Liver (tissue), 9 donors: ENCODE results near the gene VSIG10L. TPM values are rescaled to one million over a fixed set of nuclear protein-coding genes. Genes with fewer than 3 reads are reported as not detected.

Experiments used
- DNase-seq: peaks from one replicate; pipeline ENCODE4 v3.0.0-alpha.2; 2017; ENCODE audit warnings: low spot score
- H3K27ac ChIP-seq, 2 donors: one replicate each; pipeline ENCODE4 v1.7.0; 2013; ENCODE audit warnings: inconsistent platforms in 2 of 2, low read length in 2 of 2, control low read depth in 1 of 2, low read depth in 1 of 2, mild to moderate bottlenecking in 1 of 2
- H3K27me3 ChIP-seq, 4 donors: one replicate each; pipeline versions ENCODE4 v1.6.1 to v1.7.0; 2013; ENCODE audit warnings: low read length in 3 of 4, inconsistent platforms in 1 of 4, mild to moderate bottlenecking in 1 of 4, moderate library complexity in 1 of 4; ENCODE audit not compliant: control insufficient read depth in 4 of 4, insufficient read depth in 4 of 4
- H3K36me3 ChIP-seq, 4 donors: one replicate each; pipeline versions ENCODE4 v1.6.1 to v1.7.0; 2013; ENCODE audit warnings: low read length in 3 of 4, mild to moderate bottlenecking in 3 of 4, low read depth in 1 of 4, moderate library complexity in 1 of 4; ENCODE audit not compliant: control insufficient read depth in 4 of 4, insufficient read depth in 3 of 4
- H3K4me1 ChIP-seq, 4 donors: one replicate each; pipeline versions ENCODE4 v1.6.1 to v1.7.0; 2013; ENCODE audit warnings: low read length in 3 of 4, mild to moderate bottlenecking in 3 of 4, moderate library complexity in 1 of 4; ENCODE audit not compliant: control insufficient read depth in 4 of 4, insufficient read depth in 4 of 4
- H3K4me3 ChIP-seq, 3 donors: one replicate each; pipeline versions ENCODE4 v1.6.1 to v1.7.0; 2013; ENCODE audit warnings: low read length in 3 of 3, control low read depth in 1 of 3, low read depth in 1 of 3, mild to moderate bottlenecking in 1 of 3
- H3K9ac ChIP-seq, 2 donors: one replicate each; pipeline ENCODE4 v1.7.0; 2013; ENCODE audit warnings: low read length in 2 of 2, mild to moderate bottlenecking in 2 of 2, moderate library complexity in 2 of 2, control low read depth in 1 of 2, low read depth in 1 of 2
- H3K9me3 ChIP-seq, 4 donors: one replicate each; pipeline versions ENCODE4 v1.6.1 to v1.7.0; 2013; ENCODE audit warnings: low read length in 3 of 4; ENCODE audit not compliant: control insufficient read depth in 4 of 4
- ATF3 ChIP-seq: IDR thresholded peaks from 2 replicates; pipeline ENCODE4 v1.6.1; 2016; ENCODE audit warnings: antibody characterized with exemption
- FOXA1 ChIP-seq: IDR thresholded peaks from 2 replicates; pipeline ENCODE4 v1.6.1; 2016; ENCODE audit warnings: antibody characterized with exemption
- FOXA2 ChIP-seq: IDR thresholded peaks from 2 replicates; pipeline ENCODE4 v1.6.1; 2016; ENCODE audit warnings: antibody characterized with exemption
- GABPA ChIP-seq, 2 donors: IDR thresholded peaks in 1 of 2; conservative IDR thresholded peaks in 1 of 2; 2 replicates each; pipeline ENCODE4 v1.6.1; 2016; ENCODE audit warnings: antibody characterized with exemption in 2 of 2, mild to moderate bottlenecking in 1 of 2, moderate library complexity in 1 of 2
- HNF4A ChIP-seq, 2 donors: conservative IDR thresholded peaks; 2 replicates each; pipeline ENCODE4 v1.6.1; 2016; ENCODE audit warnings: antibody characterized with exemption in 2 of 2, mild to moderate bottlenecking in 2 of 2
- HNF4G ChIP-seq: IDR thresholded peaks from 2 replicates; pipeline ENCODE4 v1.6.1; 2016; ENCODE audit warnings: antibody characterized with exemption
- MAX ChIP-seq: IDR thresholded peaks from 2 replicates; pipeline ENCODE4 v1.6.1; 2016; ENCODE audit warnings: antibody characterized with exemption
- NR2F2 ChIP-seq: IDR thresholded peaks from 2 replicates; pipeline ENCODE4 v1.6.1; 2016; ENCODE audit warnings: antibody characterized with exemption
- RAD21 ChIP-seq, 2 donors: IDR thresholded peaks; 2 replicates each; pipeline ENCODE4 v1.6.1; 2016; ENCODE audit warnings: antibody characterized with exemption in 2 of 2, mild to moderate bottlenecking in 2 of 2
- REST ChIP-seq: IDR thresholded peaks from 2 replicates; pipeline ENCODE4 v1.6.1; 2016; ENCODE audit warnings: antibody characterized with exemption, mild to moderate bottlenecking
- RXRA ChIP-seq, 2 donors: IDR thresholded peaks; 2 replicates each; pipeline ENCODE4 v1.6.1; 2017 to 2018; ENCODE audit warnings: antibody characterized with exemption in 2 of 2, mild to moderate bottlenecking in 1 of 2
- SP1 ChIP-seq: IDR thresholded peaks from 2 replicates; pipeline ENCODE4 v1.6.1; 2018; ENCODE audit warnings: antibody characterized with exemption, mild to moderate bottlenecking
- TAF1 ChIP-seq: conservative IDR thresholded peaks from 2 replicates; pipeline ENCODE4 v1.6.1; 2016; ENCODE audit warnings: antibody characterized with exemption, mild to moderate bottlenecking
- YY1 ChIP-seq: IDR thresholded peaks from 2 replicates; pipeline ENCODE4 v1.6.1; 2016; ENCODE audit warnings: antibody characterized with exemption, mild to moderate bottlenecking
- ZBTB33 ChIP-seq: IDR thresholded peaks from 2 replicates; pipeline ENCODE4 v1.6.1; 2016; ENCODE audit warnings: antibody characterized with exemption
- whole genome bisulfite sequencing: extraction: QIAGEN DNeasy Blood & Tissue Kit; methylation state at CpG from one replicate; pipeline ENCODE4 v1.1.7; 2013; 5-methylcytosine and 5-hydroxymethylcytosine counted together
- polyA plus RNA-seq, 2 donors: library from polyadenylated mRNA; stranded (reverse) in 1 of 2; unstranded in 1 of 2; fragments of 200-250 nt in 1 of 2; fragments of >200 nt in 1 of 2; fragmentation: Nextera tagmentation in 1 of 2; extraction: Ambion mirVana in 1 of 2; gene quantifications; one replicate each; pipeline versions ENCODE4 v1.2.1 to v1.2.3, GENCODE V29; 2013 to 2015
- total RNA-seq, 2 donors: library from RNA; depleted of rRNA; stranded (reverse); fragments of >200 nt; gene quantifications; one replicate each; pipeline ENCODE4 v1.2.3, GENCODE V29; 2014
- donor health status: healthy.
- donor health status: healthy.
- donor health status: healthy.
- donor health status: healthy.
- donor health status: healthy.

VSIG10L gene
- total and polyA plus RNA-seq, 4 donors: 0.60 to 1.8 (median 0.83) TPM

GRCh38 chr19:51339687-51340656 is 2.0 kb downstream of the VSIG10L start (continued):
- no peak for TF ChIP-seq MAX
- peak in 1 of 2 donors; percentile 26 for TF ChIP-seq RXRA (IDR thresholded peaks at IDR 0.05)
- no peak for TF ChIP-seq GABPA (IDR thresholded peaks at IDR 0.05 in 1 of 2, conservative IDR thresholded peaks at IDR 0.05 in 1 of 2)
- peak in 1 of 2 donors; percentile 10 for TF ChIP-seq RAD21 (IDR thresholded peaks at IDR 0.05)

GRCh38 chr19:51339313-51339686 is 2.6 kb downstream of the VSIG10L start:
- no peak for TF ChIP-seq NR2F2
- TF ChIP-seq ATF3: no peak
- TF ChIP-seq SP1: no peak
- TF ChIP-seq TAF1: no peak
- no peak for TF ChIP-seq REST
- no peak for TF ChIP-seq FOXA2
- no peak for TF ChIP-seq RAD21 (IDR thresholded peaks at IDR 0.05)
- TF ChIP-seq RXRA (IDR thresholded peaks at IDR 0.05): no peak
- TF ChIP-seq YY1: no peak
- no peak for TF ChIP-seq FOXA1
- TF ChIP-seq ZBTB33: no peak
- TF ChIP-seq GABPA (IDR thresholded peaks at IDR 0.05 in 1 of 2, conservative IDR thresholded peaks at IDR 0.05 in 1 of 2): no peak
- no peak for TF ChIP-seq HNF4A (conservative IDR thresholded peaks at IDR 0.05)
- TF ChIP-seq HNF4G: no peak
- no peaks in the 10 kb centered on the region for H3K9me3 ChIP-seq
- H3K36me3 ChIP-seq: no peaks in the 10 kb centered on the region
- H3K27ac ChIP-seq: peak overlapping the region; percentile 3 to 52
- peaks cover 7 to 17% (median 13%) of the 10 kb centered on the region in 4 donors for H3K4me1 ChIP-seq
- peak overlapping the region; percentile 60 to 78 (median 66) for H3K4me3 ChIP-seq
- DNase-seq: no peak
- no peaks in the 10 kb centered on the region for H3K27me3 ChIP-seq
- 2% methylated on average over 10 of the region's 10 CpGs for WGBS
- H3K9ac ChIP-seq: no peak overlapping the region
